SK-N-MC (cell line): ENCODE results near the gene CLP1.

ENCODE experiments used
- EZH2 ChIP-seq: fragments of 200-600 bp; sonication (generic); IDR thresholded peaks from one replicate; pipeline ENCODE4 v1.6.1; 2017; ENCODE audit warnings: antibody characterized with exemption
- POLR2AphosphoS5 ChIP-seq: IDR thresholded peaks from 2 replicates; pipeline ENCODE4 v1.6.1; 2012; ENCODE audit warnings: mild to moderate bottlenecking, low read depth, low read length, borderline replicate concordance

GRCh38 chr11:57651408-57651807, 6.2 kb upstream of the CLP1 start:
- no peak for TF ChIP-seq POLR2AphosphoS5
- no peak for TF ChIP-seq EZH2
